H9 (cell line): ENCODE data around the gene PPP1R16B. TPM values are rescaled to one million over a fixed set of nuclear protein-coding genes. Genes with fewer than 3 reads are reported as not detected.

Experiments
- DNase-seq: peaks from one replicate; pipeline ENCODE4 v3.0.0-alpha.2; 2017
- H2AFZ ChIP-seq: one replicate; pipeline ENCODE4 v1.6.1; 2013; ENCODE audit warnings: mild to moderate bottlenecking, low read length, control low read depth, moderate library complexity
- H2AK5ac ChIP-seq: 2 replicates; pipeline ENCODE4 v1.6.1; 2013; ENCODE audit warnings: low read length, control low read depth, mixed read lengths; ENCODE audit not compliant: insufficient read length
- H2BK120ac ChIP-seq: one replicate; pipeline ENCODE4 v1.6.1; 2013; ENCODE audit warnings: low read depth, mild to moderate bottlenecking, low read length, control low read depth, inconsistent platforms; ENCODE audit not compliant: poor library complexity, severe bottlenecking
- H2BK12ac ChIP-seq: 2 replicates; pipeline ENCODE4 v1.6.1; 2013; ENCODE audit warnings: low read length, control low read depth, mixed read lengths, low read depth; ENCODE audit not compliant: insufficient read length
- H2BK15ac ChIP-seq: 2 replicates; pipeline ENCODE4 v1.6.1; 2013; ENCODE audit warnings: low read depth, low read length, control low read depth
- H2BK20ac ChIP-seq: one replicate; pipeline ENCODE4 v1.6.1; 2013; ENCODE audit warnings: low read depth, mild to moderate bottlenecking, low read length, control low read depth, inconsistent platforms; ENCODE audit not compliant: poor library complexity, severe bottlenecking
- H2BK5ac ChIP-seq: 2 replicates; pipeline ENCODE4 v1.6.1; 2013; ENCODE audit warnings: low read length, control low read depth, mixed read lengths; ENCODE audit not compliant: insufficient read length
- H3K14ac ChIP-seq: 2 replicates; pipeline ENCODE4 v1.6.1; 2013; ENCODE audit warnings: low read length, control low read depth; ENCODE audit not compliant: insufficient read depth
- H3K18ac ChIP-seq: 2 replicates; pipeline ENCODE4 v1.6.1; 2013; ENCODE audit warnings: low read depth, mild to moderate bottlenecking, mixed read lengths, low read length, control low read depth; ENCODE audit not compliant: insufficient read length
- H3K23ac ChIP-seq: 2 replicates; pipeline ENCODE4 v1.6.1; 2013; ENCODE audit warnings: low read length, control low read depth, mixed read lengths, low read depth; ENCODE audit not compliant: insufficient read length
- H3K23me2 ChIP-seq: 2 replicates; pipeline ENCODE4 v1.6.1; 2013; ENCODE audit warnings: low read depth, mild to moderate bottlenecking, mixed read lengths, low read length, control low read depth; ENCODE audit not compliant: insufficient read length, poor library complexity, severe bottlenecking
- H3K27ac ChIP-seq: 2 replicates; pipeline ENCODE4 v1.5.1; 2013; ENCODE audit warnings: low read length, control low read depth, mixed read lengths, low read depth; ENCODE audit not compliant: insufficient read length
- H3K27me3 ChIP-seq: 2 replicates; pipeline ENCODE4 v1.6.1; 2013; ENCODE audit warnings: low read length, control low read depth, inconsistent platforms; ENCODE audit not compliant: insufficient read depth
- H3K4ac ChIP-seq: 2 replicates; pipeline ENCODE4 v1.6.1; 2013; ENCODE audit warnings: low read depth, mild to moderate bottlenecking, control low read depth, inconsistent platforms, low read length, moderate library complexity
- H3K4me1 ChIP-seq: 2 replicates; pipeline ENCODE4 v1.6.1; 2013; ENCODE audit warnings: low read length, control low read depth, inconsistent platforms; ENCODE audit not compliant: insufficient read depth
- H3K4me2 ChIP-seq: 2 replicates; pipeline ENCODE4 v1.6.1; 2013; ENCODE audit warnings: low read length, control low read depth, mixed read lengths; ENCODE audit not compliant: insufficient read length, insufficient read depth
- H3K56ac ChIP-seq: 2 replicates; pipeline ENCODE4 v1.6.1; 2013; ENCODE audit warnings: low read depth, mild to moderate bottlenecking, mixed read lengths, low read length, control low read depth; ENCODE audit not compliant: insufficient read length
- H3K79me1 ChIP-seq: 2 replicates; pipeline ENCODE4 v1.6.1; 2013; ENCODE audit warnings: low read depth, mild to moderate bottlenecking, moderate library complexity, low read length, control low read depth, inconsistent platforms; ENCODE audit not compliant: insufficient read depth, poor library complexity, severe bottlenecking
- H3K79me2 ChIP-seq: 2 replicates; pipeline ENCODE4 v1.6.1; 2013; ENCODE audit warnings: low read length, control low read depth, inconsistent platforms; ENCODE audit not compliant: insufficient read depth
- H3K9ac ChIP-seq: 2 replicates; pipeline ENCODE4 v1.6.1; 2013; ENCODE audit warnings: low read length, control low read depth, mixed read lengths; ENCODE audit not compliant: insufficient read length; ENCODE audit errors: extremely low read depth
- H3K9me3 ChIP-seq: one replicate; pipeline ENCODE4 v1.6.1; 2013; ENCODE audit warnings: low read depth, low read length, inconsistent platforms; ENCODE audit not compliant: control insufficient read depth
- H3T11ph ChIP-seq: one replicate; pipeline ENCODE4 v1.6.1; 2013; ENCODE audit warnings: mild to moderate bottlenecking, low read length, control low read depth, inconsistent platforms
- H4K20me1 ChIP-seq: one replicate; pipeline ENCODE4 v1.6.1; 2013; ENCODE audit not compliant: control insufficient read depth, insufficient read length, insufficient read depth
- H4K5ac ChIP-seq: 2 replicates; pipeline ENCODE4 v1.6.1; 2013; ENCODE audit warnings: low read depth, mild to moderate bottlenecking, mixed read lengths, low read length, control low read depth; ENCODE audit not compliant: insufficient read length
- H4K8ac ChIP-seq: replicated peaks from 2 replicates; pipeline ENCODE4 v1.6.1; 2013; ENCODE audit warnings: low read length, control low read depth, mixed read lengths, low read depth; ENCODE audit not compliant: insufficient read length
- H4K91ac ChIP-seq: 2 replicates; pipeline ENCODE4 v1.6.1; 2013; ENCODE audit warnings: low read depth, mild to moderate bottlenecking, moderate library complexity, mixed read lengths, low read length, control low read depth; ENCODE audit not compliant: insufficient read length
- H3K27ac Mint-ChIP-seq, 3 experiments: 2 replicates in 2 of 3; 3 replicates in 1 of 3; pipeline ENCODE4 v1.8.0; 2020 to 2021; ENCODE audit warnings: mixed read lengths in 3 of 3, mild to moderate bottlenecking in 1 of 3, moderate library complexity in 1 of 3
- H3K27me3 Mint-ChIP-seq: 2 replicates; pipeline ENCODE4 v1.8.0; 2021; ENCODE audit warnings: low read depth, mild to moderate bottlenecking, moderate library complexity, mixed read lengths
- H3K36me3 Mint-ChIP-seq, 3 experiments: 2 replicates in 2 of 3; 3 replicates in 1 of 3; pipeline ENCODE4 v1.8.0; 2020 to 2021; ENCODE audit warnings: low read depth in 3 of 3, mixed read lengths in 3 of 3; ENCODE audit not compliant: insufficient read depth in 1 of 3
- H3K4me1 Mint-ChIP-seq, 2 experiments: 2 replicates each; pipeline ENCODE4 v1.8.0; 2020; ENCODE audit warnings: mixed read lengths in 2 of 2
- H3K4me3 Mint-ChIP-seq, 2 experiments: 2 replicates in 1 of 2; 3 replicates in 1 of 2; pipeline ENCODE4 v1.8.0; 2020 to 2021; ENCODE audit warnings: mild to moderate bottlenecking in 2 of 2, mixed read lengths in 2 of 2, moderate library complexity in 1 of 2
- H3K9me3 Mint-ChIP-seq, 2 experiments: 2 replicates in 1 of 2; 3 replicates in 1 of 2; pipeline ENCODE4 v1.8.0; 2020; ENCODE audit warnings: mild to moderate bottlenecking in 2 of 2, mixed read lengths in 2 of 2, moderate library complexity in 1 of 2
- CTCF ChIP-seq: fragments of 200-600 bp; sonication (generic); conservative IDR thresholded peaks from 3 replicates; pipeline ENCODE4 v1.8.0; 2021; ENCODE audit warnings: antibody characterized with exemption, mild to moderate bottlenecking
- WGBS: extraction: QIAGEN DNeasy Blood & Tissue Kit; methylation state at CpG from one replicate; pipeline ENCODE4 v1.1.7; 2013; ENCODE audit warnings: missing lambda C conversion rate, low lambda C conversion rate, mixed read lengths; ENCODE audit not compliant: insufficient read length; ENCODE audit errors: extremely low coverage; 5-methylcytosine and 5-hydroxymethylcytosine counted together
- total RNA-seq: library from RNA; stranded (reverse); gene quantifications from 2 replicates; pipeline ENCODE4 v1.2.1, GENCODE V29; 2021

The PPP1R16B gene
- total RNA-seq, 1 experiment from 2014 or later: 8.2 TPM

GRCh38 chr20:38763616-38764015, 41.9 kb upstream of the PPP1R16B start:
- Mint-ChIP-seq H3K4me1 (peaks cover 2% of the 10 kb centered on the region in 2 experiments; a peak in 1 of 4 replicates), H3K27me3 (no peaks in the 10 kb centered on the region), H3K36me3 (peaks cover 14 to 82% (median 51%) of the 10 kb centered on the region in 3 experiments; a peak in 6 of 7 replicates), H3K27ac (no peak overlapping the region; a peak in 1 of 7 replicates), H3K4me3 (no peak overlapping the region), H3K9me3 (no peaks in the 10 kb centered on the region)
- Histone ChIP-seq H3K27me3 (no peaks in the 10 kb centered on the region), H3K4me1 (no peaks in the 10 kb centered on the region), H2BK20ac (no peak overlapping the region), H4K20me1 (no peaks in the 10 kb centered on the region), H3K4ac (no peak overlapping the region), H3K4me2 (no peak overlapping the region), H2BK5ac (no peak overlapping the region), H4K8ac (no peak overlapping the region), H3T11ph (no peak overlapping the region), H2AK5ac (no peak overlapping the region), H3K79me2 (no peaks in the 10 kb centered on the region), H4K91ac (no peak overlapping the region), H3K14ac (no peak overlapping the region), H3K18ac (no peak overlapping the region), H3K27ac (no peak overlapping the region), H2BK120ac (no peak overlapping the region), H3K9ac (no peak overlapping the region), H3K23me2 (no peaks in the 10 kb centered on the region), H3K56ac (no peak overlapping the region), H2BK12ac (no peak overlapping the region), H3K79me1 (no peaks in the 10 kb centered on the region), H2BK15ac (no peak overlapping the region), H3K23ac (no peak overlapping the region), H2AFZ (no peak overlapping the region), H4K5ac (no peak overlapping the region), H3K9me3 (no peaks in the 10 kb centered on the region)
- no peak for TF ChIP-seq CTCF
- WGBS: no CpG with 5 or more reads among the region's 1 CpG
- no peak for DNase-seq
